B cell (primary cell): ENCODE data around the gene DR1. TPM values are rescaled to one million over a fixed set of nuclear protein-coding genes. Genes with fewer than 3 reads are reported as not detected.

ENCODE experiments used
- ATAC-seq: fragments of 200-7000 bp; cut with Tn5 transposase; one replicate; pipeline ENCODE4 v1.10.0; 2021; ENCODE audit warnings: low read depth, mild to moderate bottlenecking, moderate number of reproducible peaks, moderate library complexity
- CTCF ChIA-PET: fragments of 350-600 bp; sonication (Branson Sonifier 250); formaldehyde crosslinking; loops from one replicate; lab custom pipeline; 2021; ENCODE audit warnings: antibody characterized with exemption, inconsistent platforms; lab: Charles Lee
- POLR2A ChIA-PET: fragments of 350-600 bp; sonication (Branson Sonifier 250); formaldehyde crosslinking; loops from one replicate; lab custom pipeline; 2021; ENCODE audit warnings: antibody characterized with exemption; lab: Charles Lee
- DNase-seq: peaks from one replicate; pipeline ENCODE4 v3.0.0; 2013
- H2AFZ ChIP-seq: 2 replicates; pipeline ENCODE4 v1.6.1; 2012; ENCODE audit warnings: mild to moderate bottlenecking, low read depth, low read length; ENCODE audit not compliant: insufficient read depth, poor library complexity, severe bottlenecking
- H3K27ac ChIP-seq, 2 donors: 1 replicate in 1 of 2; 2 replicates in 1 of 2; pipeline ENCODE4 v1.5.1; 2012 to 2013; ENCODE audit warnings: low read length in 2 of 2, mild to moderate bottlenecking in 2 of 2, moderate library complexity in 1 of 2
- H3K27me3 ChIP-seq, 4 experiments: fragments of 200-600 bp in 1 of 4; sonication (generic) in 1 of 4; replicated peaks in 1 of 4; 1 replicate in 2 of 4; 2 replicates in 2 of 4; pipeline versions ENCODE4 v1.6.1 to v1.7.0; 2013 to 2016; ENCODE audit warnings: low read length in 3 of 4, mild to moderate bottlenecking in 2 of 4, mixed read lengths in 1 of 4, moderate library complexity in 1 of 4; ENCODE audit not compliant: insufficient read depth in 4 of 4, control insufficient read depth in 3 of 4; ENCODE audit errors: control extremely low read depth in 1 of 4
- H3K36me3 ChIP-seq, 2 experiments: replicated peaks in 1 of 2; 1 replicate in 1 of 2; 2 replicates in 1 of 2; pipeline versions ENCODE4 v1.6.1 to v1.7.1; 2013; ENCODE audit warnings: low read length in 1 of 2; ENCODE audit not compliant: insufficient read depth in 2 of 2, control insufficient read depth in 1 of 2; ENCODE audit errors: control extremely low read depth in 1 of 2, extremely low read depth in 1 of 2
- H3K4me1 ChIP-seq, 2 donors: fragments of 200-600 bp in 1 of 2; sonication (generic) in 1 of 2; 1 replicate in 1 of 2; 2 replicates in 1 of 2; pipeline versions ENCODE4 v1.5.1 to v1.6.1; 2013 to 2017; ENCODE audit warnings: low read length in 2 of 2; ENCODE audit not compliant: control insufficient read depth in 2 of 2, insufficient read depth in 2 of 2
- H3K4me2 ChIP-seq: replicated peaks from 2 replicates; pipeline ENCODE3; 2012; ENCODE audit warnings: mild to moderate bottlenecking, low read depth, low read length; ENCODE audit not compliant: poor library complexity, severe bottlenecking
- H3K4me3 ChIP-seq, 5 experiments: fragments of 200-600 bp in 1 of 5; sonication (generic) in 1 of 5; 1 replicate in 3 of 5; 2 replicates in 2 of 5; pipeline versions ENCODE4 v1.5.1 to v1.7.0; 2011 to 2016; ENCODE audit warnings: low read length in 4 of 5, mild to moderate bottlenecking in 4 of 5, low read depth in 2 of 5, control low read depth in 1 of 5, moderate library complexity in 1 of 5; ENCODE audit not compliant: insufficient read depth in 1 of 5; ENCODE audit errors: control extremely low read depth in 1 of 5, extremely low read depth in 1 of 5
- H3K79me2 ChIP-seq: fragments of 200-600 bp; sonication (generic); one replicate; pipeline ENCODE4 v1.6.0; 2016; ENCODE audit warnings: low read length; ENCODE audit not compliant: control insufficient read depth, insufficient read depth
- H3K9ac ChIP-seq: fragments of 200-600 bp; sonication (generic); 2 replicates; pipeline ENCODE4 v1.6.1; 2017; ENCODE audit warnings: mild to moderate bottlenecking, low read length, moderate library complexity
- H3K9me3 ChIP-seq, 3 donors: one replicate each; pipeline versions ENCODE4 v1.6.1 to v1.7.1; 2013; ENCODE audit warnings: low read length in 2 of 3; ENCODE audit not compliant: control insufficient read depth in 2 of 3, insufficient read depth in 1 of 3; ENCODE audit errors: control extremely low read depth in 1 of 3
- H4K20me1 ChIP-seq: 2 replicates; pipeline ENCODE4 v1.6.0; 2012; ENCODE audit warnings: mild to moderate bottlenecking, low read length; ENCODE audit not compliant: insufficient read depth, control insufficient read depth, poor library complexity, severe bottlenecking
- H3K27ac Mint-ChIP-seq: one replicate; pipeline ENCODE4 v1.8.0; 2021; ENCODE audit warnings: mixed read lengths
- H3K27me3 Mint-ChIP-seq: one replicate; pipeline ENCODE4 v1.8.0; 2021; ENCODE audit warnings: mixed read lengths
- H3K4me1 Mint-ChIP-seq: one replicate; pipeline ENCODE4 v1.8.0; 2021; ENCODE audit warnings: mixed read lengths
- H3K4me3 Mint-ChIP-seq: one replicate; pipeline ENCODE4 v1.8.0; 2021; ENCODE audit warnings: mixed read lengths
- H3K9me3 Mint-ChIP-seq: one replicate; pipeline ENCODE4 v1.8.0; 2022; ENCODE audit warnings: mixed read lengths; ENCODE audit not compliant: insufficient read depth
- EZH2 ChIP-seq: IDR thresholded peaks from 2 replicates; pipeline ENCODE4 v1.6.1; 2012; ENCODE audit warnings: borderline replicate concordance, low read depth, mild to moderate bottlenecking, moderate library complexity, low read length; ENCODE audit not compliant: insufficient read depth, poor library complexity, severe bottlenecking
- WGBS: methylation state at CpG from one replicate; pipeline ENCODE4 v1.1.5; 2013; ENCODE audit warnings: missing lambda C conversion rate; ENCODE audit not compliant: insufficient coverage; 5-methylcytosine and 5-hydroxymethylcytosine counted together
- intact Hi-C: fragments of 100-400 bp; cut with micrococcal nuclease; formaldehyde crosslinking; loops from one replicate; pipeline ENCODE4 v1.10.0; 2022
- polyA plus RNA-seq: library from polyadenylated mRNA; depleted of rRNA; stranded (reverse); fragments of >200 nt; gene quantifications from 2 replicates; pipeline ENCODE4 v1.2.3, GENCODE V29; 2012
- total RNA-seq, 2 donors: library from RNA; stranded (reverse); fragments of 120-200 nt in 1 of 2; gene quantifications; 1 replicate in 1 of 2; 2 replicates in 1 of 2; pipeline versions ENCODE4 v1.2.3 to v1.2.4, GENCODE V29; 2013 to 2022
- TF ChIP-seq, protein P1 (sequence below): fragments of 200-600 bp; IDR thresholded peaks from one replicate; pipeline ENCODE4 v1.8.0; 2022; ENCODE audit warnings: antibody characterized with exemption, mild to moderate bottlenecking

DR1 gene
- total and polyA plus RNA-seq, 2 donors (not counting 1 experiment from before 2014, with no cell fraction given) = 11.4 to 69.2 TPM

DNA sequence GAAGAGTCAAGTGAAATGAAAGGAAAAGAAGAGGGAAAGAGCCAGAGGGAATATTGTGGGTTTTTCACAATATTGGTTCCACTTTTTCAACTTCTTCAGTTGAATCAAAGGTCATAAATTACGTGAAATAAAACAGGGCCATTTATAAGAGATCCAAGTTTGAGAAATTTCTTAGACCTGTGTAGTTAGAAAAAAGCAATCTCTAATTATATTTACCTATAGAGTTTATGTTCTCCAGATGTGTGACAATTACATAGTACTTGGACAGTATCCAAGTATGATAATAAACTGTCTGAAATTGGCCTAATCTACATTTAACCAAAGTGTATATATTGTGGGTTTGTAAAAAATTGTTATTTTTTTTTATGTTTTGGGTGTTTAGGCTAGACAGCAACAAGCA lies 14.4 kb downstream of the DR1 start:
- ATAC-seq (no peak), DNase-seq (no peak)
- intact Hi-C loops = no loop called here

DNA sequence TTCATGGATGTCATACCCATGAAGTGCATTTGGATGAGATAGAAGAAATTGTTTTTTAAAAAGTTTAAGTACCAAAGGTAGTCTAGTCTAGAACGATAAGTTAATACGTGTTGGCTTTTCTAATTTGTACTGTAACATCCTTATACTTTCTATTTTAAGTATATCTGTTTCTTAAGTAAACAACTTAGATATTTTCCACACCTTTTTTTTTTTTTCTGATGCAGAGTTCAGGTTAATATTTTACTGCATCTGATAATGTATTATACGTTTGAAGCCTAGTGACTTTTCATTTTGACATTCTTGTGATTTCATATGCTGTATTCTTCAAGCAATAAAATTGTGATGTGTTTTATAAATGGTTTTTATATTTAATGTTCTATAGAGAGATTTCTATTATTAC lies 16.5 kb downstream of the DR1 start:
- ChIA-PET POLR2A (no interaction called here), CTCF (interaction anchor here (2.2 kb wide), 1 partner anchor 58 kb away, joined by 7 read pairs; no protein-coding TSS in a partner anchor)
- H3K4me2 ChIP-seq = no peak overlapping the region
- no peak overlapping the region for H3K4me3 Mint-ChIP-seq
- TF ChIP-seq, protein P1, sequence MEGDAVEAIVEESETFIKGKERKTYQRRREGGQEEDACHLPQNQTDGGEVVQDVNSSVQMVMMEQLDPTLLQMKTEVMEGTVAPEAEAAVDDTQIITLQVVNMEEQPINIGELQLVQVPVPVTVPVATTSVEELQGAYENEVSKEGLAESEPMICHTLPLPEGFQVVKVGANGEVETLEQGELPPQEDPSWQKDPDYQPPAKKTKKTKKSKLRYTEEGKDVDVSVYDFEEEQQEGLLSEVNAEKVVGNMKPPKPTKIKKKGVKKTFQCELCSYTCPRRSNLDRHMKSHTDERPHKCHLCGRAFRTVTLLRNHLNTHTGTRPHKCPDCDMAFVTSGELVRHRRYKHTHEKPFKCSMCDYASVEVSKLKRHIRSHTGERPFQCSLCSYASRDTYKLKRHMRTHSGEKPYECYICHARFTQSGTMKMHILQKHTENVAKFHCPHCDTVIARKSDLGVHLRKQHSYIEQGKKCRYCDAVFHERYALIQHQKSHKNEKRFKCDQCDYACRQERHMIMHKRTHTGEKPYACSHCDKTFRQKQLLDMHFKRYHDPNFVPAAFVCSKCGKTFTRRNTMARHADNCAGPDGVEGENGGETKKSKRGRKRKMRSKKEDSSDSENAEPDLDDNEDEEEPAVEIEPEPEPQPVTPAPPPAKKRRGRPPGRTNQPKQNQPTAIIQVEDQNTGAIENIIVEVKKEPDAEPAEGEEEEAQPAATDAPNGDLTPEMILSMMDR = no peak
- no peak for TF ChIP-seq EZH2
- no peaks in the 10 kb centered on the region for H3K4me1 ChIP-seq
- no peaks in the 10 kb centered on the region for H3K9me3 Mint-ChIP-seq
- peaks cover 16% of the 10 kb centered on the region for H3K79me2 ChIP-seq
- H3K27me3 ChIP-seq = no peaks in the 10 kb centered on the region
- ATAC-seq = no peak
- no peak overlapping the region for H3K27ac Mint-ChIP-seq
- H3K4me1 Mint-ChIP-seq = peaks cover 29% of the 10 kb centered on the region
- no CpG with 5 or more reads among the region's 3 CpGs for WGBS
- intact Hi-C loops = no loop called here
- H4K20me1 ChIP-seq = peaks cover 26% of the 10 kb centered on the region
- no peaks in the 10 kb centered on the region for H3K27me3 Mint-ChIP-seq
- no peak overlapping the region for H3K9ac ChIP-seq
- peaks cover 2 to 57% of the 10 kb centered on the region in 2 experiments for H3K36me3 ChIP-seq
- no peak for DNase-seq
- no peaks in the 10 kb centered on the region for H3K9me3 ChIP-seq
- no peak overlapping the region for H3K27ac ChIP-seq
- no peak overlapping the region for H3K4me3 ChIP-seq
- H2AFZ ChIP-seq = no peak overlapping the region

More for the DNA sequence above, 14.4 kb downstream of the DR1 start:
- no CpG with 5 or more reads among the region's 1 CpG for WGBS
- no peaks in the 10 kb centered on the region for H3K27me3 Mint-ChIP-seq
- CTCF ChIA-PET = interaction anchor here (2.2 kb wide), 1 partner anchor 56 kb away, joined by 7 read pairs; no protein-coding TSS in a partner anchor
- Histone ChIP-seq H3K79me2 (peaks cover 37% of the 10 kb centered on the region), H2AFZ (no peak overlapping the region), H3K9ac (no peak overlapping the region), H3K36me3 (peaks cover 2 to 70% of the 10 kb centered on the region in 2 experiments), H4K20me1 (peaks cover 34% of the 10 kb centered on the region), H3K4me2 (no peak overlapping the region), H3K4me1 (no peaks in the 10 kb centered on the region), H3K4me3 (no peak overlapping the region), H3K27ac (no peak overlapping the region), H3K27me3 (no peaks in the 10 kb centered on the region), H3K9me3 (no peaks in the 10 kb centered on the region)
- H3K9me3 Mint-ChIP-seq = no peaks in the 10 kb centered on the region
- no peak for TF ChIP-seq EZH2
- TF ChIP-seq, protein P1 = no peak
- peaks cover 35% of the 10 kb centered on the region for H3K4me1 Mint-ChIP-seq
- H3K4me3 Mint-ChIP-seq = no peak overlapping the region
- POLR2A ChIA-PET = interaction anchor here (0.6 kb wide), 1 partner anchor 538 kb away, joined by 8 read pairs; no protein-coding TSS in a partner anchor
- H3K27ac Mint-ChIP-seq = no peak overlapping the region
